ENCODE measurements around the gene MREG.

DNA sequence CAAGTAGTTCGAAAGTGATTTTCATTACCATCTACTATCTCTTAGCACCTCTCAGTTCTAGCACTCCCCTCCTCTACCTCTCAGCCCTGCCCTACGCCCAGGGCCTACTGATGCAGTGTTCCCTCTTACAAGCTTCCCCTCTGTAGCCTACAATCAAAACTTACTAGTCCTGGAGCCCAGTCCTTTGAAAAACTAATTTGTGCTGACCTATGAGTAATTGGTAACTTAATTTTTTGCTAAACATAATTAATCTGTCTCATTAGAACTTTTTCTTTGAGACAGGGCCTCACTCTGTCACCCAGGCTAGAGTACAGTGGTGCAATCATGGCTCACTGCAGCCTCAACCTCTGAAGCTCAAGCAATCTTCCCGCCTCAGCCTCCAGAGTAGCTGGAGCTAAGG is 44.9 kb downstream of the MREG start:
- TF ChIP-seq POLR2AphosphoS5 (IDR thresholded peaks at IDR 0.05; ENCODE audit: control insufficient read depth, insufficient read depth, low read depth, low read length) = no peak
- TF ChIP-seq, protein P1, sequence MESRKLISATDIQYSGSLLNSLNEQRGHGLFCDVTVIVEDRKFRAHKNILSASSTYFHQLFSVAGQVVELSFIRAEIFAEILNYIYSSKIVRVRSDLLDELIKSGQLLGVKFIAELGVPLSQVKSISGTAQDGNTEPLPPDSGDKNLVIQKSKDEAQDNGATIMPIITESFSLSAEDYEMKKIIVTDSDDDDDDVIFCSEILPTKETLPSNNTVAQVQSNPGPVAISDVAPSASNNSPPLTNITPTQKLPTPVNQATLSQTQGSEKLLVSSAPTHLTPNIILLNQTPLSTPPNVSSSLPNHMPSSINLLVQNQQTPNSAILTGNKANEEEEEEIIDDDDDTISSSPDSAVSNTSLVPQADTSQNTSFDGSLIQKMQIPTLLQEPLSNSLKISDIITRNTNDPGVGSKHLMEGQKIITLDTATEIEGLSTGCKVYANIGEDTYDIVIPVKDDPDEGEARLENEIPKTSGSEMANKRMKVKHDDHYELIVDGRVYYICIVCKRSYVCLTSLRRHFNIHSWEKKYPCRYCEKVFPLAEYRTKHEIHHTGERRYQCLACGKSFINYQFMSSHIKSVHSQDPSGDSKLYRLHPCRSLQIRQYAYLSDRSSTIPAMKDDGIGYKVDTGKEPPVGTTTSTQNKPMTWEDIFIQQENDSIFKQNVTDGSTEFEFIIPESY (CRISPR knock-in tag; IDR thresholded peaks at IDR 0.05) = no peak
- TF ChIP-seq, protein P2, sequence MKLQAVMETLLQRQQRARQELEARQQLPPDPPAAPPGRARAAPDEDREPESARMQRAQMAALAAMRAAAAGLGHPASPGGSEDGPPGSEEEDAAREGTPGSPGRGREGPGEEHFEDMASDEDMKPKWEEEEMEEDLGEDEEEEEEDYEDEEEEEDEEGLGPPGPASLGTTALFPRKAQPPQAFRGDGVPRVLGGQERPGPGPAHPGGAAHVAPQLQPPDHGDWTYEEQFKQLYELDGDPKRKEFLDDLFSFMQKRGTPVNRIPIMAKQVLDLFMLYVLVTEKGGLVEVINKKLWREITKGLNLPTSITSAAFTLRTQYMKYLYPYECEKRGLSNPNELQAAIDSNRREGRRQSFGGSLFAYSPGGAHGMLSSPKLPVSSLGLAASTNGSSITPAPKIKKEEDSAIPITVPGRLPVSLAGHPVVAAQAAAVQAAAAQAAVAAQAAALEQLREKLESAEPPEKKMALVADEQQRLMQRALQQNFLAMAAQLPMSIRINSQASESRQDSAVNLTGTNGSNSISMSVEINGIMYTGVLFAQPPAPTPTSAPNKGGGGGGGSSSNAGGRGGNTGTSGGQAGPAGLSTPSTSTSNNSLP (IDR thresholded peaks at IDR 0.05; ENCODE audit: borderline replicate concordance, low read depth, low read length) = no peak
- no peak for TF ChIP-seq CBX3 (IDR thresholded peaks at IDR 0.05; ENCODE audit: borderline replicate concordance in 1 of 2, low read length in 2 of 2)
- TF ChIP-seq EZH2 (IDR thresholded peaks at IDR 0.05; ENCODE audit: borderline replicate concordance, low read depth, low read length) = no peak
- TF ChIP-seq, protein P3, sequence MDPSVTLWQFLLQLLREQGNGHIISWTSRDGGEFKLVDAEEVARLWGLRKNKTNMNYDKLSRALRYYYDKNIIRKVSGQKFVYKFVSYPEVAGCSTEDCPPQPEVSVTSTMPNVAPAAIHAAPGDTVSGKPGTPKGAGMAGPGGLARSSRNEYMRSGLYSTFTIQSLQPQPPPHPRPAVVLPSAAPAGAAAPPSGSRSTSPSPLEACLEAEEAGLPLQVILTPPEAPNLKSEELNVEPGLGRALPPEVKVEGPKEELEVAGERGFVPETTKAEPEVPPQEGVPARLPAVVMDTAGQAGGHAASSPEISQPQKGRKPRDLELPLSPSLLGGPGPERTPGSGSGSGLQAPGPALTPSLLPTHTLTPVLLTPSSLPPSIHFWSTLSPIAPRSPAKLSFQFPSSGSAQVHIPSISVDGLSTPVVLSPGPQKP (CRISPR knock-in tag; IDR thresholded peaks at IDR 0.05) = no peak
- TF ChIP-seq BACH1 (tag; IDR thresholded peaks at IDR 0.05) = no peak
- no peak for TF ChIP-seq RNF2 (IDR thresholded peaks at IDR 0.05)
- no peak for TF ChIP-seq MAZ (CRISPR knock-in tag; conservative IDR thresholded peaks at IDR 0.05 in 1 of 2, IDR thresholded peaks at IDR 0.05 in 1 of 2)
- TF ChIP-seq SREBF2 (CRISPR knock-in tag; IDR thresholded peaks at IDR 0.05) = no peak
- TF ChIP-seq CHCHD3 (CRISPR knock-in tag; IDR thresholded peaks at IDR 0.05) = no peak

Data from K562 (cell line).